Neural cell (in vitro differentiated cells): Measurements from ENCODE around the gene LATS2. TPM values are rescaled to one million over a fixed set of nuclear protein-coding genes. Genes with fewer than 3 reads are reported as not detected.

Experiments
- H2AFZ ChIP-seq: fragments of 200-600, 300-800 bp; sonication (generic), shearing (Covaris generic); 2 replicates; pipeline ENCODE4 v1.6.0; 2014; ENCODE audit warnings: low read depth, mild to moderate bottlenecking, antibody characterized with exemption, low read length, moderate library complexity
- H3F3A ChIP-seq: fragments of 200-600 bp; shearing (Covaris generic); 2 replicates; pipeline ENCODE4 v1.6.1; 2016; ENCODE audit warnings: mild to moderate bottlenecking, moderate library complexity, mixed read lengths, antibody characterized with exemption, low read length; ENCODE audit not compliant: insufficient read depth, poor library complexity, severe bottlenecking
- H3K27ac ChIP-seq: fragments of 200-600, 300-800 bp; sonication (generic), shearing (Covaris generic); 2 replicates; pipeline ENCODE4 v1.5.1; 2014; ENCODE audit warnings: mild to moderate bottlenecking, low read length, moderate library complexity
- H3K27me3 ChIP-seq: fragments of 300-800, 200-600 bp; sonication (generic), shearing (Covaris generic); 2 replicates; pipeline ENCODE4 v1.6.0; 2014; ENCODE audit warnings: mild to moderate bottlenecking, low read depth, low read length, moderate library complexity; ENCODE audit not compliant: insufficient read depth
- H3K36me3 ChIP-seq: fragments of 300-800, 200-600 bp; sonication (generic), shearing (Covaris generic); 2 replicates; pipeline ENCODE4 v1.5.1; 2014; ENCODE audit warnings: mild to moderate bottlenecking, antibody characterized with exemption, low read length, moderate library complexity; ENCODE audit not compliant: insufficient read depth
- H3K4me2 ChIP-seq: fragments of 300-800, 200-600 bp; sonication (generic), shearing (Covaris generic); 2 replicates; pipeline ENCODE4 v1.6.0; 2014; ENCODE audit warnings: mild to moderate bottlenecking, low read length
- H3K4me3 ChIP-seq: fragments of 300-800, 200-600 bp; sonication (generic), shearing (Covaris generic); 2 replicates; pipeline ENCODE4 v1.5.1; 2014; ENCODE audit warnings: mild to moderate bottlenecking, low read length, moderate library complexity
- H3K79me2 ChIP-seq: fragments of 200-600 bp; shearing (Covaris generic); replicated peaks from 2 replicates; pipeline ENCODE4 v1.6.0; 2014; ENCODE audit warnings: mild to moderate bottlenecking, low read length, moderate library complexity; ENCODE audit not compliant: insufficient read depth
- H3K9ac ChIP-seq: fragments of 300-800, 200-600 bp; sonication (generic), shearing (Covaris generic); 2 replicates; pipeline ENCODE4 v1.6.1; 2016; ENCODE audit warnings: mild to moderate bottlenecking, low read length, mixed read lengths
- H3K9me2 ChIP-seq: fragments of 200-600 bp; shearing (Covaris generic); 2 replicates; pipeline ENCODE4 v1.6.1; 2016; ENCODE audit warnings: mild to moderate bottlenecking, low read length, mixed read lengths; ENCODE audit not compliant: insufficient read depth
- H3K9me3 ChIP-seq: fragments of 200-600, 300-800 bp; sonication (generic), shearing (Covaris generic); 2 replicates; pipeline ENCODE4 v1.6.1; 2016; ENCODE audit warnings: mild to moderate bottlenecking, mixed run types, low read length, moderate library complexity, mixed read lengths
- H4K20me1 ChIP-seq: fragments of 200-600 bp; shearing (Covaris generic); 2 replicates; pipeline ENCODE4 v1.6.1; 2016; ENCODE audit warnings: mild to moderate bottlenecking, mixed run types; ENCODE audit not compliant: insufficient read depth
- EP300 ChIP-seq: fragments of 450-650 bp; conservative IDR thresholded peaks from 2 replicates; pipeline ENCODE4 v1.6.1; 2014; ENCODE audit warnings: antibody characterized with exemption, mild to moderate bottlenecking, moderate library complexity; ENCODE audit not compliant: poor library complexity, severe bottlenecking
- EZH2 ChIP-seq: fragments of 200-600, 300-800 bp; shearing (Covaris generic), sonication (generic); IDR thresholded peaks from 2 replicates; pipeline ENCODE4 v1.6.1; 2014; ENCODE audit warnings: antibody characterized with exemption, low read length, borderline replicate concordance, mild to moderate bottlenecking; ENCODE audit not compliant: insufficient read depth, poor library complexity, severe bottlenecking
- MXI1 ChIP-seq: fragments of 450-650 bp; conservative IDR thresholded peaks from 2 replicates; pipeline ENCODE4 v1.6.1; 2014; ENCODE audit warnings: antibody characterized with exemption, mild to moderate bottlenecking; ENCODE audit not compliant: poor library complexity, severe bottlenecking
- POLR2AphosphoS5 ChIP-seq: IDR thresholded peaks from 2 replicates; pipeline ENCODE4 v1.6.1; 2012
- RAD21 ChIP-seq: fragments of 450-650 bp; conservative IDR thresholded peaks from 2 replicates; pipeline ENCODE4 v1.6.1; 2014; ENCODE audit warnings: antibody characterized with exemption, mild to moderate bottlenecking, moderate library complexity
- SMC3 ChIP-seq: fragments of 450-650 bp; conservative IDR thresholded peaks from 2 replicates; pipeline ENCODE4 v1.6.1; 2014; ENCODE audit warnings: antibody characterized with exemption, mild to moderate bottlenecking, moderate library complexity; ENCODE audit not compliant: poor library complexity
- TAF1 ChIP-seq: IDR thresholded peaks from 2 replicates; pipeline ENCODE4 v1.6.1; 2012; ENCODE audit warnings: low read depth
- polyA plus RNA-seq: library from polyadenylated mRNA; depleted of rRNA; stranded (reverse); fragments of >200 nt; gene quantifications from 2 replicates; pipeline ENCODE4 v1.2.3, GENCODE V29; 2014
- TF ChIP-seq, protein P1 (sequence below): IDR thresholded peaks from 2 replicates; pipeline ENCODE4 v1.6.1; 2012; ENCODE audit warnings: borderline replicate concordance
- TF ChIP-seq, protein P2 (sequence below): fragments of 450-650 bp; IDR thresholded peaks from 2 replicates; pipeline ENCODE4 v1.5.1; 2014; ENCODE audit warnings: antibody characterized with exemption, mild to moderate bottlenecking, moderate library complexity; ENCODE audit not compliant: poor library complexity, severe bottlenecking

Gene LATS2
- polyA plus RNA-seq, 1 donor from 2014 or later, result 2.6 TPM

DNA sequence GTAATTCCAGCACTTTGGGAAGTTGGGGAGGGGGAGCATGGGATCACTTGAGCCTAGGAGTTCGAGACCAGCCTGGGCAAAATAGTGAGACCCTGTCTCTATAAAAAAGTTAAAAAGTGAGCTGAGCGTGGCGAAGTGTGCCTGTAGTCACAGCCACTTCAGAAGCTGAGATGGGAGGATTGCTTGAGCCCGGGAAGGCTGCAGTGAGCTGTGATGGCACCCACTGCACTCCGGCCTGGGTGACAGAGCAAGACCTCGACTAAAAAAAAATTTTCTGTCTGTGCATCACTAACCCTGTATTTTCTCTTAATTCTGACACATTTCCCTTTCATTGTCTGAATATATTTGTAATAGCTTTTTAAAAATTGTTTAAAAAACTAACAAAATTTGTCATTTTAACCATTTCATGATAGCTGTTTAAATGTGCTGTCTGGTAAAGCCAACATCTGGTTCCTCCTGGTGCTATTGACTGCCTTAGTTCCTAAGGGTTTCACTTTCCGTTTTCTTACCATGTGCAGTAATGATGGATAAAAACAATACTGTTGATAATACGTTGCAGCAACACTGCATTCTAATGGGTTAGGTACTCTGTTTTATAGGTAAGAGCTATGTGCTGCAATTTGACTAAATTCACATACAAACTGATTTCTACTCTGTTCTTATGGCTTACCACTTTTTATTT is 29.7 kb downstream of the LATS2 start:
- Histone ChIP-seq H4K20me1 (no peaks in the 10 kb centered on the region), H3K79me2 (peaks cover 17% of the 10 kb centered on the region), H3K27me3 (no peaks in the 10 kb centered on the region), H3K36me3 (no peaks in the 10 kb centered on the region), H3K9ac (no peak overlapping the region), H3K9me2 (no peaks in the 10 kb centered on the region), H2AFZ (no peak overlapping the region), H3K9me3 (no peaks in the 10 kb centered on the region), H3F3A (no peaks in the 10 kb centered on the region), H3K27ac (no peak overlapping the region), H3K4me3 (no peak overlapping the region), H3K4me2 (no peak overlapping the region)
- TF ChIP-seq, protein P1, sequence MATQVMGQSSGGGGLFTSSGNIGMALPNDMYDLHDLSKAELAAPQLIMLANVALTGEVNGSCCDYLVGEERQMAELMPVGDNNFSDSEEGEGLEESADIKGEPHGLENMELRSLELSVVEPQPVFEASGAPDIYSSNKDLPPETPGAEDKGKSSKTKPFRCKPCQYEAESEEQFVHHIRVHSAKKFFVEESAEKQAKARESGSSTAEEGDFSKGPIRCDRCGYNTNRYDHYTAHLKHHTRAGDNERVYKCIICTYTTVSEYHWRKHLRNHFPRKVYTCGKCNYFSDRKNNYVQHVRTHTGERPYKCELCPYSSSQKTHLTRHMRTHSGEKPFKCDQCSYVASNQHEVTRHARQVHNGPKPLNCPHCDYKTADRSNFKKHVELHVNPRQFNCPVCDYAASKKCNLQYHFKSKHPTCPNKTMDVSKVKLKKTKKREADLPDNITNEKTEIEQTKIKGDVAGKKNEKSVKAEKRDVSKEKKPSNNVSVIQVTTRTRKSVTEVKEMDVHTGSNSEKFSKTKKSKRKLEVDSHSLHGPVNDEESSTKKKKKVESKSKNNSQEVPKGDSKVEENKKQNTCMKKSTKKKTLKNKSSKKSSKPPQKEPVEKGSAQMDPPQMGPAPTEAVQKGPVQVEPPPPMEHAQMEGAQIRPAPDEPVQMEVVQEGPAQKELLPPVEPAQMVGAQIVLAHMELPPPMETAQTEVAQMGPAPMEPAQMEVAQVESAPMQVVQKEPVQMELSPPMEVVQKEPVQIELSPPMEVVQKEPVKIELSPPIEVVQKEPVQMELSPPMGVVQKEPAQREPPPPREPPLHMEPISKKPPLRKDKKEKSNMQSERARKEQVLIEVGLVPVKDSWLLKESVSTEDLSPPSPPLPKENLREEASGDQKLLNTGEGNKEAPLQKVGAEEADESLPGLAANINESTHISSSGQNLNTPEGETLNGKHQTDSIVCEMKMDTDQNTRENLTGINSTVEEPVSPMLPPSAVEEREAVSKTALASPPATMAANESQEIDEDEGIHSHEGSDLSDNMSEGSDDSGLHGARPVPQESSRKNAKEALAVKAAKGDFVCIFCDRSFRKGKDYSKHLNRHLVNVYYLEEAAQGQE, result no peak
- no peak for TF ChIP-seq MXI1
- TF ChIP-seq RAD21, result no peak
- no peak for TF ChIP-seq SMC3
- TF ChIP-seq, protein P2, sequence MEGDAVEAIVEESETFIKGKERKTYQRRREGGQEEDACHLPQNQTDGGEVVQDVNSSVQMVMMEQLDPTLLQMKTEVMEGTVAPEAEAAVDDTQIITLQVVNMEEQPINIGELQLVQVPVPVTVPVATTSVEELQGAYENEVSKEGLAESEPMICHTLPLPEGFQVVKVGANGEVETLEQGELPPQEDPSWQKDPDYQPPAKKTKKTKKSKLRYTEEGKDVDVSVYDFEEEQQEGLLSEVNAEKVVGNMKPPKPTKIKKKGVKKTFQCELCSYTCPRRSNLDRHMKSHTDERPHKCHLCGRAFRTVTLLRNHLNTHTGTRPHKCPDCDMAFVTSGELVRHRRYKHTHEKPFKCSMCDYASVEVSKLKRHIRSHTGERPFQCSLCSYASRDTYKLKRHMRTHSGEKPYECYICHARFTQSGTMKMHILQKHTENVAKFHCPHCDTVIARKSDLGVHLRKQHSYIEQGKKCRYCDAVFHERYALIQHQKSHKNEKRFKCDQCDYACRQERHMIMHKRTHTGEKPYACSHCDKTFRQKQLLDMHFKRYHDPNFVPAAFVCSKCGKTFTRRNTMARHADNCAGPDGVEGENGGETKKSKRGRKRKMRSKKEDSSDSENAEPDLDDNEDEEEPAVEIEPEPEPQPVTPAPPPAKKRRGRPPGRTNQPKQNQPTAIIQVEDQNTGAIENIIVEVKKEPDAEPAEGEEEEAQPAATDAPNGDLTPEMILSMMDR, result no peak
- no peak for TF ChIP-seq TAF1
- TF ChIP-seq POLR2AphosphoS5, result no peak
- no peak for TF ChIP-seq EZH2

DNA sequence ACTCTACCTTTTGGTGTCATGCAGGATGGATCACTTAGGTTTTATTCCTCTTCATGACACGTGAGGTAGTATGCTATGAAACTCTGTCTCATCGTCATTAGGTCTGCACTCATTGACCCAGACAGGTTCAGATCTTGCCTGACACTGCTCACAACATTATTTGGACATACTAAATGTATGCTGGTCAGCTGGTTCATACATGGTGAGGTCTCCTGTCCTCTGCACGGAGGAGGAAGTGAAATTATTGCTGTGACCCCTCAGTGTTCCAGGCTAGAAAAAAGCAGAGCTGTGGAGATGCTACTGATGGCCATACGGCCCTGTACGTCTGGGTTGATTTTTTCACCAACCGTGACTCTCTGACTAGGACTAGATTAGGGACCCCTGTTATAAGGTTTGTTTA is 35.8 kb downstream of the LATS2 start:
- H3K9ac ChIP-seq, result no peak overlapping the region
- H3K9me2 ChIP-seq, result no peaks in the 10 kb centered on the region
- H3K9me3 ChIP-seq, result no peaks in the 10 kb centered on the region
- no peak overlapping the region for H3K27ac ChIP-seq
- no peaks in the 10 kb centered on the region for H3K79me2 ChIP-seq
- no peaks in the 10 kb centered on the region for H3K27me3 ChIP-seq
- H3K4me3 ChIP-seq, result no peak overlapping the region
- no peaks in the 10 kb centered on the region for H4K20me1 ChIP-seq
- H3K4me2 ChIP-seq, result no peak overlapping the region
- no peak for TF ChIP-seq MXI1
- TF ChIP-seq SMC3, result no peak
- TF ChIP-seq EZH2, result no peak
- TF ChIP-seq POLR2AphosphoS5, result no peak
- TF ChIP-seq, protein P1, result no peak
- TF ChIP-seq TAF1, result no peak
- TF ChIP-seq RAD21, result no peak
- TF ChIP-seq, protein P2, result no peak
- no peak for TF ChIP-seq EP300
- no peaks in the 10 kb centered on the region for H3K36me3 ChIP-seq
- no peaks in the 10 kb centered on the region for H3F3A ChIP-seq
- H2AFZ ChIP-seq, result no peak overlapping the region
